DOHH2 (cell line): ENCODE results near the gene PALB2.

ENCODE experiments used
- H3F3A ChIP-seq: fragments of 200-600 bp; sonication (generic), shearing (Covaris generic); 2 replicates; pipeline ENCODE4 v1.6.0; 2016; ENCODE audit warnings: antibody characterized with exemption, mild to moderate bottlenecking; ENCODE audit not compliant: control insufficient read depth, insufficient read depth
- H3K27ac ChIP-seq: fragments of 200-600 bp; sonication (generic); 2 replicates; pipeline ENCODE4 v1.5.1; 2014; ENCODE audit warnings: low read depth, mild to moderate bottlenecking, low read length, moderate library complexity
- H3K27me3 ChIP-seq: fragments of 200-600 bp; sonication (generic); 2 replicates; pipeline ENCODE4 v1.6.1; 2014; ENCODE audit warnings: mild to moderate bottlenecking, low read length, mixed read lengths; ENCODE audit not compliant: control insufficient read depth
- H3K36me3 ChIP-seq: fragments of 200-600 bp; sonication (generic); 2 replicates; pipeline ENCODE4 v1.6.1; 2014; ENCODE audit warnings: mild to moderate bottlenecking, low read length, moderate library complexity, mixed read lengths; ENCODE audit not compliant: control insufficient read depth
- H3K4me1 ChIP-seq: fragments of 200-600 bp; sonication (generic); 2 replicates; pipeline ENCODE4 v1.6.1; 2014; ENCODE audit warnings: mild to moderate bottlenecking, low read length, mixed read lengths; ENCODE audit not compliant: control insufficient read depth
- H3K4me2 ChIP-seq: fragments of 200-600 bp; sonication (generic); 2 replicates; pipeline ENCODE4 v1.6.0; 2014; ENCODE audit warnings: mild to moderate bottlenecking, low read length, moderate library complexity
- H3K4me3 ChIP-seq: fragments of 200-600 bp; sonication (generic); 2 replicates; pipeline ENCODE4 v1.5.1; 2014; ENCODE audit warnings: mild to moderate bottlenecking, low read length, mixed read lengths
- H3K79me2 ChIP-seq: fragments of 200-600 bp; sonication (generic); 2 replicates; pipeline ENCODE4 v1.6.1; 2014; ENCODE audit warnings: mild to moderate bottlenecking, low read length, mixed read lengths; ENCODE audit not compliant: control insufficient read depth
- H3K9me2 ChIP-seq: fragments of 200-600 bp; sonication (generic); replicated peaks from 2 replicates; pipeline ENCODE4 v1.6.1; 2014; ENCODE audit warnings: mild to moderate bottlenecking, low read length, mixed read lengths; ENCODE audit not compliant: control insufficient read depth
- H3K9me3 ChIP-seq: fragments of 200-600 bp; sonication (generic); 2 replicates; pipeline ENCODE4 v1.6.1; 2014; ENCODE audit warnings: antibody characterized with exemption, low read length, mixed read lengths; ENCODE audit not compliant: control insufficient read depth, insufficient read depth
- H4K20me1 ChIP-seq: fragments of 200-600 bp; sonication (generic); 2 replicates; pipeline ENCODE4 v1.6.0; 2014; ENCODE audit warnings: low read depth, mild to moderate bottlenecking, antibody characterized with exemption, low read length, moderate library complexity; ENCODE audit not compliant: control insufficient read depth, insufficient read depth
- EZH2phosphoT487 ChIP-seq: fragments of 200-600 bp; sonication (generic); IDR thresholded peaks from 2 replicates; pipeline ENCODE4 v1.6.1; 2017; ENCODE audit warnings: borderline replicate concordance, mild to moderate bottlenecking, antibody characterized with exemption, low read length, moderate library complexity, mixed read lengths
- TF ChIP-seq, protein P1 (sequence below): fragments of 200-600 bp; sonication (generic); IDR thresholded peaks from one replicate; pipeline ENCODE4 v1.5.1; 2014; ENCODE audit warnings: antibody characterized with exemption, mild to moderate bottlenecking, low read depth, low read length; ENCODE audit not compliant: poor library complexity, severe bottlenecking

PALB2 gene

DNA sequence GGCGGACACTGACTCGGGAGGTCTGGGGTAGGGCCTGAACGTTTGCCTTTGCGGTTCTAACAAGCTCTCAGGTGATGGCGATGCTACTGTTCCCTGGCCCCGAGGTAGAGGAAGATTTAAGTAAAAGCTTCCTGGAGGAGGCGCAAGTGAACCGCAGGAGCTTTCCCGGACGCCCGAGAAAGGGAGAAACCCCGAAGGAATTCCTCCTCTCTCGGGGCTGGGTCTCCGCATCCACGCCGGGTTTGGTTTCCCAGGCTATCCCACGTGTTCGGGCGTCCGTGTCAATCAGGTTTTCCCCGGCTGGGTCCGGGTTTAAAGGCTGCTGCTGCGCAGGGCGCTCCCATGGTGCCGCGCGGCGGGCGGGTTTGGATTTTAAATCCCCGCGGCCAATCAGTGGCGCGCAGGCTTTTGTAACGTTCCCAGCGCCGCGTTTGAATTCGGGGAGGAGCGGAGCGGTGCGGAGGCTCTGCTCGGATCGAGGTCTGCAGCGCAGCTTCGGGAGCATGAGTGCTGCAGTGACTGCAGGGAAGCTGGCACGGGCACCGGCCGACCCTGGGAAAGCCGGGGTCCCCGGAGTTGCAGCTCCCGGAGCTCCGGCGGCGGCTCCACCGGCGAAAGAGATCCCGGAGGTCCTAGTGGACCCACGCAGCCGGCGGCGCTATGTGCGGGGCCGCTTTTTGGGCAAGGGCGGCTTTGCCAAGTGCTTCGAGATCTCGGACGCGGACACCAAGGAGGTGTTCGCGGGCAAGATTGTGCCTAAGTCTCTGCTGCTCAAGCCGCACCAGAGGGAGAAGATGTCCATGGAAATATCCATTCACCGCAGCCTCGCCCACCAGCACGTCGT is 37.5 kb upstream of the PALB2 start, which contains the start of gene PLK1:
TSS of gene PLK1 (plus strand) at position 460 of the 844 bp plus-strand sequence. CDS start at position 504, 44 bp downstream.
- H3K27ac ChIP-seq, result peak within 1 kb of the TSS; percentile 55
- no peaks in the 10 kb centered on the region; the same call in 1 of the 2 replicates for H3F3A ChIP-seq
- H3K36me3 ChIP-seq, result peaks cover 50% of the 10 kb centered on the region
- H3K4me1 ChIP-seq, result peaks cover 25% of the 10 kb centered on the region
- peak within 1 kb of the TSS; percentile 99 for H3K4me3 ChIP-seq
- H3K9me2 ChIP-seq, result no peaks in the 10 kb centered on the region
- no peaks in the 10 kb centered on the region for H3K9me3 ChIP-seq
- H4K20me1 ChIP-seq, result peaks cover 12% of the 10 kb centered on the region; the same call in 1 of the 2 replicates
- H3K4me2 ChIP-seq, result peak within 1 kb of the TSS; percentile 85
- TF ChIP-seq, protein P1, sequence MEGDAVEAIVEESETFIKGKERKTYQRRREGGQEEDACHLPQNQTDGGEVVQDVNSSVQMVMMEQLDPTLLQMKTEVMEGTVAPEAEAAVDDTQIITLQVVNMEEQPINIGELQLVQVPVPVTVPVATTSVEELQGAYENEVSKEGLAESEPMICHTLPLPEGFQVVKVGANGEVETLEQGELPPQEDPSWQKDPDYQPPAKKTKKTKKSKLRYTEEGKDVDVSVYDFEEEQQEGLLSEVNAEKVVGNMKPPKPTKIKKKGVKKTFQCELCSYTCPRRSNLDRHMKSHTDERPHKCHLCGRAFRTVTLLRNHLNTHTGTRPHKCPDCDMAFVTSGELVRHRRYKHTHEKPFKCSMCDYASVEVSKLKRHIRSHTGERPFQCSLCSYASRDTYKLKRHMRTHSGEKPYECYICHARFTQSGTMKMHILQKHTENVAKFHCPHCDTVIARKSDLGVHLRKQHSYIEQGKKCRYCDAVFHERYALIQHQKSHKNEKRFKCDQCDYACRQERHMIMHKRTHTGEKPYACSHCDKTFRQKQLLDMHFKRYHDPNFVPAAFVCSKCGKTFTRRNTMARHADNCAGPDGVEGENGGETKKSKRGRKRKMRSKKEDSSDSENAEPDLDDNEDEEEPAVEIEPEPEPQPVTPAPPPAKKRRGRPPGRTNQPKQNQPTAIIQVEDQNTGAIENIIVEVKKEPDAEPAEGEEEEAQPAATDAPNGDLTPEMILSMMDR, result peak; percentile 66
- no peak for TF ChIP-seq EZH2phosphoT487
- H3K27me3 ChIP-seq, result no peaks in the 10 kb centered on the region
- H3K79me2 ChIP-seq, result peaks cover 52% of the 10 kb centered on the region

DNA sequence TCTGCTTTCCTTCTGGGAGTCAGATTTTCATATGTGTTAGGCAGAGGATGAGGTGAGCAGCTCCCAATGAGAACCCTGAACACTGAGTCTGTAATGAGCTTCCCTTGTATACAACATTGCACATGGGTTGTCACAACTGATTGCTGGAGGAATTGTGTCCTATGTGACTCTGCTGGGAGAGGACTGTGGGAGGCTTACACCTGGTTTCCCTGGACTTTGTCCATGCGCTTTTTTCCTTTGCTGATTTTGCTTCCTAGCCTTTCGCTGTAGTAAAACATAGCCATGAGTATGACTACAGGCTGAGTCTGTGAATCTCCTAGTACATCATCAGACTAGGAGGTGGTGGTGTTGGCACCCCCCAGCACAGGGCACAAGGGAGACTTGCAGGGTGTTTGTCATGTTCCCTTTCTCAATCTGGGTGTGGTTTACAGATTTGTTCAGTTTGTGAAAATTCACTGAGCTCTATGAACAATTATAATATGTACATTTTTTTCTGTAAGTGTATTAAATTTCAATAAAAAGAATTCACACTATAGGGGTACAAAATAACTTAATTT is 35.9 kb upstream of the PALB2 start:
- TF ChIP-seq EZH2phosphoT487, result no peak
- TF ChIP-seq, protein P1, result no peak
- H3K27me3 ChIP-seq, result no peaks in the 10 kb centered on the region
- H3K79me2 ChIP-seq, result peaks cover 40% of the 10 kb centered on the region
- no peaks in the 10 kb centered on the region for H3K9me2 ChIP-seq
- peaks cover 25% of the 10 kb centered on the region for H3K4me1 ChIP-seq
- H3K27ac ChIP-seq, result no peak overlapping the region
- H3K4me2 ChIP-seq, result no peak overlapping the region
- peaks cover 36% of the 10 kb centered on the region for H3K36me3 ChIP-seq
- peaks cover 12% of the 10 kb centered on the region; the same call in 1 of the 2 replicates for H4K20me1 ChIP-seq
- no peak overlapping the region for H3K4me3 ChIP-seq
- H3K9me3 ChIP-seq, result no peaks in the 10 kb centered on the region
- H3F3A ChIP-seq, result no peaks in the 10 kb centered on the region; the same call in 1 of the 2 replicates

DNA sequence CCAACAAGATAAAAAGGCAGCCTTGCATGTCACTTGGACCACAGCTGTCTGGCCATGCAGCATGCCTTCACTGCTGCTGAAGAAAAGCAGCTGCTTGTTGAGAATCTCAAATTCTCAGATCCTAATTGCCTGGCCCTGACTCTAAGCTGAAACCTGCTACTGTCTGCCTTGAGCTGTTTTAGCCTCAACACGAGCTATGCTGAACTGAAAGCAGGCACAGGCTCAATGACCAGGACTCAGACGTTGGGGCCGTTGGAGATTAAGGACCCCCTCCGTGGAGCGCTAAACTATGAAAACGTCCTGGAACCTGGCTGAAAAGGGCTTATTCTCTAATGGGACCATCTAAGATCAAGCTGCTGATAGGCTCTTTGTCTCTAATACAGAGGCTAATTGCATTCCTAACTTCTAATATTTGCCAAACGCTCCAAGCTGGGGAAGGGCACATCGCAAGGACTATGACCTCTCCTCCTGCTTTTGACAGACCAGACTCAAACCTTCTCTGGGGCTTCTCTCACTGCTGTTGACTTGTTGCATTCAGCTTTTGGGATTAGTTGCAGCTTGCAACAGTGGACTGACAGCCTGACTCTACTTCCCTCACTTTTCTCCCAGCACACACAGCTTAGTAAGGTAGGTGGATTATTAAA is 33.0 kb upstream of the PALB2 start:
- Histone ChIP-seq H3K27ac (no peak overlapping the region), H3K4me2 (no peak overlapping the region), H4K20me1 (no peaks in the 10 kb centered on the region), H3K4me1 (peaks cover 19% of the 10 kb centered on the region), H3K4me3 (no peak overlapping the region), H3K36me3 (peaks cover 27% of the 10 kb centered on the region), H3F3A (no peaks in the 10 kb centered on the region; the same call in 1 of the 2 replicates), H3K9me2 (no peaks in the 10 kb centered on the region), H3K9me3 (no peaks in the 10 kb centered on the region), H3K79me2 (peaks cover 11% of the 10 kb centered on the region), H3K27me3 (no peaks in the 10 kb centered on the region)
- TF ChIP-seq, protein P1, result no peak
- TF ChIP-seq EZH2phosphoT487, result no peak
